ENCODE measurements around the gene RTP5. TPM values are rescaled to one million over a fixed set of nuclear protein-coding genes. Genes with fewer than 3 reads are reported as not detected.
A peak's percentile ranks its signal among the peaks of the same experiment; 100 is the strongest.

The RTP5 gene
- total RNA-seq, 1 donor from 2014 or later: not detected

- DNase-seq (ENCODE audit: low read depth, low spot score): no peak
These were observed 17.4 kb downstream of the RTP5 start for GRCh38 chr2:241886840-241887447.

GRCh38 chr2:241887806-241888522 is 18.4 kb downstream of the RTP5 start:
- DNase-seq (ENCODE audit: low read depth, low spot score): no peak

GRCh38 chr2:241888641-241889040 is 19.1 kb downstream of the RTP5 start:
- no peak for DNase-seq (ENCODE audit: low read depth, low spot score)

- no peak for DNase-seq (ENCODE audit: low read depth, low spot score)
These were observed 21.2 kb downstream of the RTP5 start for GRCh38 chr2:241890524-241891235.

GRCh38 chr2:241891315-241891987 is 21.9 kb downstream of the RTP5 start:
- no peak for DNase-seq (ENCODE audit: low read depth, low spot score)

GRCh38 chr2:241891988-241892298 is 22.4 kb downstream of the RTP5 start:
- DNase-seq (ENCODE audit: low read depth, low spot score): no peak

- DNase-seq (ENCODE audit: low read depth, low spot score): no peak
These were observed 23.0 kb downstream of the RTP5 start for GRCh38 chr2:241892299-241893137.

GRCh38 chr2:241893265-241893664 is 23.7 kb downstream of the RTP5 start:
- no peak for DNase-seq (ENCODE audit: low read depth, low spot score)

- DNase-seq (ENCODE audit: low read depth, low spot score): no peak
These were observed 24.6 kb downstream of the RTP5 start for GRCh38 chr2:241894056-241894641.

- DNase-seq (ENCODE audit: low read depth, low spot score): no peak
These were observed 25.3 kb downstream of the RTP5 start for GRCh38 chr2:241894681-241895426.

GRCh38 chr2:241895427-241895711 is 25.8 kb downstream of the RTP5 start:
- no peak for DNase-seq (ENCODE audit: low read depth, low spot score)

- peak; percentile 36 for DNase-seq (ENCODE audit: low read depth, low spot score)
These were observed 26.4 kb downstream of the RTP5 start for GRCh38 chr2:241895712-241896641.

- no peak for DNase-seq (ENCODE audit: low read depth, low spot score)
These were observed 27.2 kb downstream of the RTP5 start for GRCh38 chr2:241896746-241897201.

GRCh38 chr2:241897231-241897916 is 27.8 kb downstream of the RTP5 start:
- no peak for DNase-seq (ENCODE audit: low read depth, low spot score)

- no peak for DNase-seq (ENCODE audit: low read depth, low spot score)
These were observed 29.1 kb downstream of the RTP5 start for GRCh38 chr2:241898463-241899270.

GRCh38 chr2:241900251-241901017 is 30.9 kb downstream of the RTP5 start:
- DNase-seq (ENCODE audit: low read depth, low spot score): no peak

- no peak for DNase-seq (ENCODE audit: low read depth, low spot score)
These were observed 31.5 kb downstream of the RTP5 start for GRCh38 chr2:241901018-241901380.
